Kidney epithelial cell (primary cell): ENCODE measurements around the gene RGS14. TPM values are rescaled to one million over a fixed set of nuclear protein-coding genes. Genes with fewer than 3 reads are reported as not detected.

Source experiments
- DNase-seq: peaks from one replicate; pipeline ENCODE4 v3.0.0-alpha.2; 2010; ENCODE audit warnings: low read depth
- H3K27me3 ChIP-seq: 2 replicates; pipeline ENCODE4 v1.6.0; 2011; ENCODE audit warnings: low read length; ENCODE audit not compliant: control insufficient read depth, insufficient read depth
- H3K36me3 ChIP-seq: 2 replicates; pipeline ENCODE4 v1.5.1; 2011; ENCODE audit warnings: low read length; ENCODE audit not compliant: control insufficient read depth, insufficient read depth
- H3K4me3 ChIP-seq: 2 replicates; pipeline ENCODE4 v1.5.1; 2011; ENCODE audit warnings: low read depth, mild to moderate bottlenecking, control low read depth, low read length
- total RNA-seq: library from RNA; depleted of rRNA; stranded (reverse); fragments of >200 nt; gene quantifications from 2 replicates; pipeline ENCODE4 v1.2.3, GENCODE V29; 2015
- TF ChIP-seq, protein P1 (sequence below): IDR thresholded peaks from 2 replicates; pipeline ENCODE4 v1.5.1; 2011; ENCODE audit warnings: mild to moderate bottlenecking, moderate library complexity, low read length, control low read depth, inconsistent platforms; ENCODE audit not compliant: insufficient read depth, poor library complexity, severe bottlenecking

Gene RGS14
- total RNA-seq, 1 donor from 2014 or later, result 14.5 TPM

DNA sequence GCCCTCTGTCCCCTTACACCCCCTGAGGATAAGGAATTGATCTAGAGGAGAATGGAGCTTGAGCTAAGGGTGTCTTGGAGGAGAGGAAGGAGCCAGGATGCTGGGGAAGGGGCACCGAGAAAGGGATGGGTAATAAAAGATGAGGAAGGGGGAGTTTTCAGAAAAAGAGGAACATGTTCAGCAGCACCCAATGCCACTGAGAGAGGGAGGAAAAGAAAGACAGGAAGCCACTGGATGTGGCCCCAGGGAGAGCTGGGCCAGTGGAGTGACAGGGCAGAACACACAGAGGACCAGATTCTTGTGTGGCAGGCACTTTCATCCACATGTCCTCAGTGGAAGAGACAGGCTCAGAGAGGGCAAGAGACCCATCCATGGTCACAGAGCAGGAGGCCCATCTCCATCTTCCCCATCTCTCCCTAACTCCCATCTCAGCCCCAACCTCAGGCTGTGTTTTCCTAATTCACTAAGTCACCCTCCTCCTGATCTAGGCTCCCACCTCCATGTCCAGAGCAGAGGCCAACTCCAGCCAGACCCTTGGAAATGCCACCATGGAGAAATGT lies 35.6 kb downstream of the RGS14 start:
- H3K4me3 ChIP-seq, result no peak overlapping the region
- TF ChIP-seq, protein P1, sequence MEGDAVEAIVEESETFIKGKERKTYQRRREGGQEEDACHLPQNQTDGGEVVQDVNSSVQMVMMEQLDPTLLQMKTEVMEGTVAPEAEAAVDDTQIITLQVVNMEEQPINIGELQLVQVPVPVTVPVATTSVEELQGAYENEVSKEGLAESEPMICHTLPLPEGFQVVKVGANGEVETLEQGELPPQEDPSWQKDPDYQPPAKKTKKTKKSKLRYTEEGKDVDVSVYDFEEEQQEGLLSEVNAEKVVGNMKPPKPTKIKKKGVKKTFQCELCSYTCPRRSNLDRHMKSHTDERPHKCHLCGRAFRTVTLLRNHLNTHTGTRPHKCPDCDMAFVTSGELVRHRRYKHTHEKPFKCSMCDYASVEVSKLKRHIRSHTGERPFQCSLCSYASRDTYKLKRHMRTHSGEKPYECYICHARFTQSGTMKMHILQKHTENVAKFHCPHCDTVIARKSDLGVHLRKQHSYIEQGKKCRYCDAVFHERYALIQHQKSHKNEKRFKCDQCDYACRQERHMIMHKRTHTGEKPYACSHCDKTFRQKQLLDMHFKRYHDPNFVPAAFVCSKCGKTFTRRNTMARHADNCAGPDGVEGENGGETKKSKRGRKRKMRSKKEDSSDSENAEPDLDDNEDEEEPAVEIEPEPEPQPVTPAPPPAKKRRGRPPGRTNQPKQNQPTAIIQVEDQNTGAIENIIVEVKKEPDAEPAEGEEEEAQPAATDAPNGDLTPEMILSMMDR, result no peak
- H3K27me3 ChIP-seq, result peaks cover 14% of the 10 kb centered on the region
- no peak for DNase-seq
- no peaks in the 10 kb centered on the region for H3K36me3 ChIP-seq

DNA sequence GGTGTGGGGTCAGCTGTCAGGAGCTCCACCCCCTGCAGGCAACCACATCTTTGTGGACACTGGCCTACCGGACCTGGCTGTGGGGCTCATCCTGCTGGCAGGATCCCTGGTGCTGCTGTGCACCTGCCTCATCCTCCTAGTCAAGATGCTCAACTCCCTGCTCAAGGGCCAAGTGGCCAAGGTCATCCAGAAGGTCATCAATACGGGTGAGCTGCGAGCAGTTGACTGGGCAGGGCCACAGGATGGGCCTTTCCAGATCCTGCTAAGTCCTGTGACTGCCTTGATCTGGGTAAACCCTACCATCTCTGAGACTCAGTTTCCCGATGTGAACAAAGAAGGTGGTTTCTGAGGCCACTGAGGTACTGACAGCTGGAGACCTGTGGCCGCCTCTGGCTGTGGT lies 36.3 kb downstream of the RGS14 start:
- no peak overlapping the region for H3K4me3 ChIP-seq
- H3K36me3 ChIP-seq, result no peaks in the 10 kb centered on the region
- H3K27me3 ChIP-seq, result peaks cover 16% of the 10 kb centered on the region
- DNase-seq, result no peak
- TF ChIP-seq, protein P1, result no peak

DNA sequence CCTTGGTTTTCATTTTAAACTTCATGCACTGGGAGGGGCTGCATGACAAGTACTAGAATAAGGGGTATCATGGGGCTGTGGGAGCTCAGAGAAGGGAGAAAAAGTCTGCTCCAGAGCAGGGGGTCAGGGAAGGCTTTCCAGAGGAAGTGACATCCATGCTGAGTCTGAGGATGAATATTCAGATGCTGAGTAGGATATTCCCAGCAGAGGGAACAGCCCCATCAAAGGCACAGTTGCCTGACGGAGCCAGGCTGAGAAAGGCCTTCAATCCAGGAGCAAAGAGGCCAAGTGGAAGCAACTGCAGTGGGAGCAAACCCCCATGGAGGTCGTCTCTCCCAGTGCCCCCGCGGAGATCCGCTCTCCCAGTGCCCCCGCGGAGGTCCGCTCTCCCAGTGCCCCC lies 38.4 kb downstream of the RGS14 start:
- Histone ChIP-seq H3K36me3 (no peaks in the 10 kb centered on the region), H3K4me3 (no peak overlapping the region), H3K27me3 (peaks cover 33% of the 10 kb centered on the region)
- no peak for DNase-seq
- TF ChIP-seq, protein P1, result no peak

DNA sequence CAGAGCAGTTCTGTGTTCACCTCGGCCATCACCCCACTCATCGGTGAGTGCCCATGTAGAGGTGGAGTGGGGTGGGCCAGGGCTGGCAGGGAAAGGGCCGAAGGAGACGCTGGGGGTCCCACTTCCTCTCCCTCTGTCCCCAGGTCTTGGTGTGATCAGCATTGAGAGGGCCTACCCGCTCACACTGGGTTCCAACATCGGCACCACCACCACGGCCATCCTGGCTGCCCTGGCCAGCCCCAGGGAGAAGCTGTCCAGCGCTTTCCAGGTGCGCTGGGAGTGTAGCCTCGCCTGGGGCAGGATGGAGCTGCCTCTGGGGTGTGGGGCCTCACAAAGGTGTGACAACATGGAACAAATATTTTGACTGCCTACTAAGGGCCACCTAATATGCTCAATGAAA lies 39.1 kb downstream of the RGS14 start:
- H3K27me3 ChIP-seq, result peaks cover 35% of the 10 kb centered on the region
- no peak for DNase-seq
- TF ChIP-seq, protein P1, result no peak
- H3K36me3 ChIP-seq, result no peaks in the 10 kb centered on the region
- H3K4me3 ChIP-seq, result no peak overlapping the region

DNA sequence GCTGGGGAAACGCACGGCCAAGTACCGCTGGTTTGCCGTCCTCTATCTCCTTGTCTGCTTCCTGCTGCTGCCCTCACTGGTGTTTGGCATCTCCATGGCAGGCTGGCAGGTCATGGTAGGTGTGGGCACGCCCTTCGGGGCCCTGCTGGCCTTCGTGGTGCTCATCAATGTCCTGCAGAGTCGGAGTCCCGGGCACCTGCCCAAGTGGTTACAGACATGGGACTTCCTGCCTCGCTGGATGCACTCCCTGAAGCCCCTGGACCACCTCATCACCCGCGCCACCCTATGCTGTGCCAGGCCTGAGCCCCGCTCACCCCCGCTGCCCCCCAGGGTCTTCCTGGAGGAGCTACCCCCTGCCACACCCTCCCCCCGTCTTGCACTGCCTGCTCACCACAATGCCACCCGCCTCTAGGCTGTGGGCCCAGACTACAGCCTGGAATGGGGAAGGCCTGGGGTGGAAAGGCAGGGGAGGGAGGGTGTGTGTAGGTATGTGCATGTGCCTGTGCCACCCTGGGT lies 40.2 kb downstream of the RGS14 start:
- Histone ChIP-seq H3K4me3 (no peak overlapping the region), H3K36me3 (no peaks in the 10 kb centered on the region), H3K27me3 (peaks cover 41% of the 10 kb centered on the region)
- DNase-seq, result no peak
- TF ChIP-seq, protein P1, result no peak
